Measurements from ENCODE around the gene GALP.

GALP gene

GRCh38 chr19:56222901-56223300 is 47.1 kb downstream of the GALP start:
- TF ChIP-seq CTCF (conservative IDR thresholded peaks at IDR 0.05; ENCODE audit: low read depth, low read length), result no peak
- no peak for DNase-seq (ENCODE audit: low read depth)
- H3K4me3 ChIP-seq (ENCODE audit: low read length), result no peak overlapping the region

GRCh38 chr19:56223481-56223880 is 47.7 kb downstream of the GALP start:
- no peak for DNase-seq (ENCODE audit: low read depth)
- TF ChIP-seq CTCF (conservative IDR thresholded peaks at IDR 0.05; ENCODE audit: low read depth, low read length), result no peak
- H3K4me3 ChIP-seq (ENCODE audit: low read length), result no peak overlapping the region

All from retinal pigment epithelial cell (primary cell).